HepG2 (cell line): ENCODE results near the gene PTPRN. TPM values are rescaled to one million over a fixed set of nuclear protein-coding genes. Genes with fewer than 3 reads are reported as not detected.

Experiments used
- AKAP8 ChIP-seq: sonication (generic); formaldehyde crosslinking; IDR thresholded peaks from 2 replicates; pipeline ENCODE4 v1.5.1; 2020; ENCODE audit warnings: mild to moderate bottlenecking, missing genetic modification reagents
- BHLHE40 ChIP-seq: IDR thresholded peaks from 2 replicates; pipeline ENCODE4 v1.6.1; 2011; ENCODE audit warnings: low read length, improper control_type of control experiment
- FOXP1 ChIP-seq, 2 experiments: fragments of 450-650 bp in 1 of 2; IDR thresholded peaks; 2 replicates each; pipeline ENCODE4 v1.6.1; 2017 to 2018; ENCODE audit warnings: antibody characterized with exemption in 1 of 2
- NCOA1 ChIP-seq: sonication (generic); formaldehyde crosslinking; IDR thresholded peaks from 2 replicates; pipeline ENCODE4 v1.9.0; 2021; ENCODE audit warnings: missing genetic modification reagents
- ZNF274 ChIP-seq: sonication (generic); formaldehyde crosslinking; IDR thresholded peaks from 2 replicates; pipeline ENCODE4 v1.5.1; 2020; ENCODE audit warnings: mild to moderate bottlenecking, missing genetic modification reagents
- ZNF329 ChIP-seq: sonication (generic); formaldehyde crosslinking; IDR thresholded peaks from 2 replicates; pipeline ENCODE4 v1.9.0; 2021; ENCODE audit warnings: low read depth, mild to moderate bottlenecking, missing genetic modification reagents
- ZNF569 ChIP-seq: sonication (generic); formaldehyde crosslinking; IDR thresholded peaks from 2 replicates; pipeline ENCODE4 v1.5.0; 2020; ENCODE audit warnings: mild to moderate bottlenecking, missing genetic modification reagents, moderate library complexity, borderline replicate concordance
- ZNF615 ChIP-seq: sonication (generic); formaldehyde crosslinking; IDR thresholded peaks from 2 replicates; pipeline ENCODE4 v1.5.0; 2020; ENCODE audit warnings: mild to moderate bottlenecking, missing genetic modification reagents, borderline replicate concordance
- ZNF773 ChIP-seq: sonication (generic); formaldehyde crosslinking; IDR thresholded peaks from 2 replicates; pipeline ENCODE4 v1.4.0; 2020; ENCODE audit warnings: missing genetic modification reagents, borderline replicate concordance
- ZSCAN12 ChIP-seq: sonication (generic); formaldehyde crosslinking; IDR thresholded peaks from 2 replicates; pipeline ENCODE4 v1.9.0; 2021; ENCODE audit warnings: mild to moderate bottlenecking, missing genetic modification reagents
- ZSCAN25 ChIP-seq: sonication (generic); formaldehyde crosslinking; IDR thresholded peaks from 2 replicates; pipeline ENCODE4 v1.8.0; 2022; ENCODE audit warnings: mild to moderate bottlenecking, missing genetic modification reagents
- polyA plus RNA-seq, 8 experiments: library from polyadenylated mRNA; depleted of rRNA in 3 of 8; stranded (reverse) in 7 of 8; unstranded in 1 of 8; fragments of >200 nt; fragmentation: Illumina TruSeq in 4 of 8; extraction: Trizol in 4 of 8; gene quantifications; 2 replicates each; pipeline versions ENCODE4 v1.2.1 to v1.2.3, GENCODE V29; 2011 to 2016; ENCODE audit warnings: low read depth in 4 of 8, missing spikeins in 1 of 8, mixed read lengths in 1 of 8; ENCODE audit not compliant: insufficient read depth in 1 of 8
- total RNA-seq, 5 experiments: library from RNA; depleted of rRNA; stranded (reverse); fragments of >200 nt; fragmentation: Illumina TruSeq; extraction: Trizol; gene quantifications; 2 replicates each; pipeline ENCODE4 v1.2.3, GENCODE V29; 2016; ENCODE audit warnings: low read depth in 1 of 5
- TF ChIP-seq, protein P1 (sequence below): sonication (generic); formaldehyde crosslinking; IDR thresholded peaks from 2 replicates; pipeline ENCODE4 v1.4.0; 2020; ENCODE audit warnings: mild to moderate bottlenecking, missing genetic modification reagents, borderline replicate concordance
- TF ChIP-seq, protein P2 (sequence below): IDR thresholded peaks from 2 replicates; pipeline ENCODE4 v1.6.1; 2018; ENCODE audit warnings: missing genetic modification reagents, mild to moderate bottlenecking, missing compliant biosample characterization
- TF ChIP-seq, protein P3 (sequence below): sonication (generic); formaldehyde crosslinking; IDR thresholded peaks from 2 replicates; pipeline ENCODE4 v1.5.0; 2020; ENCODE audit warnings: mild to moderate bottlenecking, missing genetic modification reagents, moderate library complexity
- TF ChIP-seq, protein P4 (sequence below): sonication (generic); formaldehyde crosslinking; IDR thresholded peaks from 2 replicates; pipeline ENCODE4 v1.4.0; 2020; ENCODE audit warnings: missing genetic modification reagents, mild to moderate bottlenecking, borderline replicate concordance
- TF ChIP-seq, protein P5 (sequence below): sonication (generic); formaldehyde crosslinking; IDR thresholded peaks from 2 replicates; pipeline ENCODE4 v1.4.0; 2020; ENCODE audit warnings: mild to moderate bottlenecking, missing genetic modification reagents

PTPRN gene
- total and polyA plus RNA-seq, 2 of the 13 experiments (the other 11 are each of a cell fraction or from before 2014, with no cell fraction given): 0.26 TPM; not detected in 1

DNA sequence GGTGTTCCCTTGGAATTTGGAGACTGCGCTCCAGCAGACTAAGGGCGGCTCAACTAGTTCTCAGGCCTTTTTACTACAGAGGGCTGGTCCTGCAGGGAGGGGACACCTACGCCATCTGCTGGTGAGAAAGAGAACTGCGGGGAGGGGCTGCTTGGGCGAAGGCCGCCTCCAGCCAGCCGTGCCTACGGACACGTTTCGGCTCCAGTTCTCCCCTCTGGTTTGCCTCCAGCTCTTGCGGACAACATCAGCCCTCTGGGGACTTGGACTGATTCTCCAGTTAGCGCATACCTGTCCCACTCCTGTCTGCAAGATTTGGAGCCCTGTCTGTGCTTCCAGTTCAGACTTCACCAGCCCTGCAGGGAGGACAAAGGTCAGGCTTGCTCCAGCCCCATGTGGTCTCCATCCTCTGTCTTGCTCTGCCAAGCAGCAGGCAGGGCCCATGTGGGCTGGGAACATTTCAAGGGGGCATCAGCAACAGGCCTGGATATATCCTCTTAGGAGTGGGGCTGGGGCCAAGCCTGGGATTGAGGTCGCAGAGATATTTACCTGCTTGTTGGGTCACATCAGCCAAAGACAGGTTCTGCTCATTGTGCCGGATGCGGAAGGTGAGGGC is 10.3 kb downstream of the PTPRN start (continued):
- TF ChIP-seq, protein P1, sequence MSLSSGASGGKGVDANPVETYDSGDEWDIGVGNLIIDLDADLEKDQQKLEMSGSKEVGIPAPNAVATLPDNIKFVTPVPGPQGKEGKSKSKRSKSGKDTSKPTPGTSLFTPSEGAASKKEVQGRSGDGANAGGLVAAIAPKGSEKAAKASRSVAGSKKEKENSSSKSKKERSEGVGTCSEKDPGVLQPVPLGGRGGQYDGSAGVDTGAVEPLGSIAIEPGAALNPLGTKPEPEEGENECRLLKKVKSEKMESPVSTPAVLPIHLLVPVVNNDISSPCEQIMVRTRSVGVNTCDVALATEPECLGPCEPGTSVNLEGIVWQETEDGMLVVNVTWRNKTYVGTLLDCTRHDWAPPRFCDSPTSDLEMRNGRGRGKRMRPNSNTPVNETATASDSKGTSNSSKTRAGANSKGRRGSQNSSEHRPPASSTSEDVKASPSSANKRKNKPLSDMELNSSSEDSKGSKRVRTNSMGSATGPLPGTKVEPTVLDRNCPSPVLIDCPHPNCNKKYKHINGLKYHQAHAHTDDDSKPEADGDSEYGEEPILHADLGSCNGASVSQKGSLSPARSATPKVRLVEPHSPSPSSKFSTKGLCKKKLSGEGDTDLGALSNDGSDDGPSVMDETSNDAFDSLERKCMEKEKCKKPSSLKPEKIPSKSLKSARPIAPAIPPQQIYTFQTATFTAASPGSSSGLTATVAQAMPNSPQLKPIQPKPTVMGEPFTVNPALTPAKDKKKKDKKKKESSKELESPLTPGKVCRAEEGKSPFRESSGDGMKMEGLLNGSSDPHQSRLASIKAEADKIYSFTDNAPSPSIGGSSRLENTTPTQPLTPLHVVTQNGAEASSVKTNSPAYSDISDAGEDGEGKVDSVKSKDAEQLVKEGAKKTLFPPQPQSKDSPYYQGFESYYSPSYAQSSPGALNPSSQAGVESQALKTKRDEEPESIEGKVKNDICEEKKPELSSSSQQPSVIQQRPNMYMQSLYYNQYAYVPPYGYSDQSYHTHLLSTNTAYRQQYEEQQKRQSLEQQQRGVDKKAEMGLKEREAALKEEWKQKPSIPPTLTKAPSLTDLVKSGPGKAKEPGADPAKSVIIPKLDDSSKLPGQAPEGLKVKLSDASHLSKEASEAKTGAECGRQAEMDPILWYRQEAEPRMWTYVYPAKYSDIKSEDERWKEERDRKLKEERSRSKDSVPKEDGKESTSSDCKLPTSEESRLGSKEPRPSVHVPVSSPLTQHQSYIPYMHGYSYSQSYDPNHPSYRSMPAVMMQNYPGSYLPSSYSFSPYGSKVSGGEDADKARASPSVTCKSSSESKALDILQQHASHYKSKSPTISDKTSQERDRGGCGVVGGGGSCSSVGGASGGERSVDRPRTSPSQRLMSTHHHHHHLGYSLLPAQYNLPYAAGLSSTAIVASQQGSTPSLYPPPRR: no peak
- TF ChIP-seq BHLHE40 (no peak; the same call in none of the 2 replicates), ZNF773 (CRISPR knock-in tag) (no peak), ZSCAN12 (CRISPR knock-in tag) (no peak), AKAP8 (CRISPR knock-in tag) (0 out of 2 replicates have a peak, but pooled peaks have one; percentile 29), NCOA1 (no peak), ZNF569 (0 out of 2 replicates have a peak, but pooled peaks have one; percentile 47), ZNF274 (CRISPR knock-in tag) (peak; percentile 91; the same call in 1 of the 2 replicates), ZSCAN25 (CRISPR knock-in tag) (no peak), FOXP1 (IDR thresholded peaks at IDR 0.05) (no peak), FOXP1 (CRISPR knock-in tag; IDR thresholded peaks at IDR 0.05) (no peak), ZNF329 (CRISPR knock-in tag) (peak; percentile 68; the same call in 1 of the 2 replicates), ZNF615 (no peak)
- TF ChIP-seq, protein P2, sequence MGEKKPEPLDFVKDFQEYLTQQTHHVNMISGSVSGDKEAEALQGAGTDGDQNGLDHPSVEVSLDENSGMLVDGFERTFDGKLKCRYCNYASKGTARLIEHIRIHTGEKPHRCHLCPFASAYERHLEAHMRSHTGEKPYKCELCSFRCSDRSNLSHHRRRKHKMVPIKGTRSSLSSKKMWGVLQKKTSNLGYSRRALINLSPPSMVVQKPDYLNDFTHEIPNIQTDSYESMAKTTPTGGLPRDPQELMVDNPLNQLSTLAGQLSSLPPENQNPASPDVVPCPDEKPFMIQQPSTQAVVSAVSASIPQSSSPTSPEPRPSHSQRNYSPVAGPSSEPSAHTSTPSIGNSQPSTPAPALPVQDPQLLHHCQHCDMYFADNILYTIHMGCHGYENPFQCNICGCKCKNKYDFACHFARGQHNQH: no peak
- TF ChIP-seq, protein P3, sequence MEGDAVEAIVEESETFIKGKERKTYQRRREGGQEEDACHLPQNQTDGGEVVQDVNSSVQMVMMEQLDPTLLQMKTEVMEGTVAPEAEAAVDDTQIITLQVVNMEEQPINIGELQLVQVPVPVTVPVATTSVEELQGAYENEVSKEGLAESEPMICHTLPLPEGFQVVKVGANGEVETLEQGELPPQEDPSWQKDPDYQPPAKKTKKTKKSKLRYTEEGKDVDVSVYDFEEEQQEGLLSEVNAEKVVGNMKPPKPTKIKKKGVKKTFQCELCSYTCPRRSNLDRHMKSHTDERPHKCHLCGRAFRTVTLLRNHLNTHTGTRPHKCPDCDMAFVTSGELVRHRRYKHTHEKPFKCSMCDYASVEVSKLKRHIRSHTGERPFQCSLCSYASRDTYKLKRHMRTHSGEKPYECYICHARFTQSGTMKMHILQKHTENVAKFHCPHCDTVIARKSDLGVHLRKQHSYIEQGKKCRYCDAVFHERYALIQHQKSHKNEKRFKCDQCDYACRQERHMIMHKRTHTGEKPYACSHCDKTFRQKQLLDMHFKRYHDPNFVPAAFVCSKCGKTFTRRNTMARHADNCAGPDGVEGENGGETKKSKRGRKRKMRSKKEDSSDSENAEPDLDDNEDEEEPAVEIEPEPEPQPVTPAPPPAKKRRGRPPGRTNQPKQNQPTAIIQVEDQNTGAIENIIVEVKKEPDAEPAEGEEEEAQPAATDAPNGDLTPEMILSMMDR: peak; percentile 97
- TF ChIP-seq, protein P4, sequence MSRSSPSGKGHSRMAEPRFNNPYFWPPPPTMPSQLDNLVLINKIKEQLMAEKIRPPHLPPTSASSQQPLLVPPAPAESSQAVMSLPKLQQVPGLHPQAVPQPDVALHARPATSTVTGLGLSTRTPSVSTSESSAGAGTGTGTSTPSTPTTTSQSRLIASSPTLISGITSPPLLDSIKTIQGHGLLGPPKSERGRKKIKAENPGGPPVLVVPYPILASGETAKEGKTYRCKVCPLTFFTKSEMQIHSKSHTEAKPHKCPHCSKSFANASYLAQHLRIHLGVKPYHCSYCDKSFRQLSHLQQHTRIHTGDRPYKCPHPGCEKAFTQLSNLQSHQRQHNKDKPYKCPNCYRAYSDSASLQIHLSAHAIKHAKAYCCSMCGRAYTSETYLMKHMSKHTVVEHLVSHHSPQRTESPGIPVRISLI (CRISPR knock-in tag): no peak; the same call in 1 of the 2 replicates
- TF ChIP-seq, protein P5, sequence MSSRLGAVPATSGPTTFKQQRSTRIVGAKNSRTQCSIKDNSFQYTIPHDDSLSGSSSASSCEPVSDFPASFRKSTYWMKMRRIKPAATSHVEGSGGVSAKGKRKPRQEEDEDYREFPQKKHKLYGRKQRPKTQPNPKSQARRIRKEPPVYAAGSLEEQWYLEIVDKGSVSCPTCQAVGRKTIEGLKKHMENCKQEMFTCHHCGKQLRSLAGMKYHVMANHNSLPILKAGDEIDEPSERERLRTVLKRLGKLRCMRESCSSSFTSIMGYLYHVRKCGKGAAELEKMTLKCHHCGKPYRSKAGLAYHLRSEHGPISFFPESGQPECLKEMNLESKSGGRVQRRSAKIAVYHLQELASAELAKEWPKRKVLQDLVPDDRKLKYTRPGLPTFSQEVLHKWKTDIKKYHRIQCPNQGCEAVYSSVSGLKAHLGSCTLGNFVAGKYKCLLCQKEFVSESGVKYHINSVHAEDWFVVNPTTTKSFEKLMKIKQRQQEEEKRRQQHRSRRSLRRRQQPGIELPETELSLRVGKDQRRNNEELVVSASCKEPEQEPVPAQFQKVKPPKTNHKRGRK (CRISPR knock-in tag): no peak
